HCEC 1CT (cell line): Measurements from ENCODE around the gene DNAJC28.
A peak's percentile ranks its signal among the peaks of the same experiment; 100 is the strongest.
"Not testable (repeated sequence)": the region's sequence is repeated elsewhere in the genome, so short reads cannot be mapped to it uniquely, and the experiment has no call there.

ENCODE experiments used
- DNase-seq: peaks from one replicate; pipeline ENCODE4 v3.0.0-alpha.2; 2017

Gene DNAJC28

DNA sequence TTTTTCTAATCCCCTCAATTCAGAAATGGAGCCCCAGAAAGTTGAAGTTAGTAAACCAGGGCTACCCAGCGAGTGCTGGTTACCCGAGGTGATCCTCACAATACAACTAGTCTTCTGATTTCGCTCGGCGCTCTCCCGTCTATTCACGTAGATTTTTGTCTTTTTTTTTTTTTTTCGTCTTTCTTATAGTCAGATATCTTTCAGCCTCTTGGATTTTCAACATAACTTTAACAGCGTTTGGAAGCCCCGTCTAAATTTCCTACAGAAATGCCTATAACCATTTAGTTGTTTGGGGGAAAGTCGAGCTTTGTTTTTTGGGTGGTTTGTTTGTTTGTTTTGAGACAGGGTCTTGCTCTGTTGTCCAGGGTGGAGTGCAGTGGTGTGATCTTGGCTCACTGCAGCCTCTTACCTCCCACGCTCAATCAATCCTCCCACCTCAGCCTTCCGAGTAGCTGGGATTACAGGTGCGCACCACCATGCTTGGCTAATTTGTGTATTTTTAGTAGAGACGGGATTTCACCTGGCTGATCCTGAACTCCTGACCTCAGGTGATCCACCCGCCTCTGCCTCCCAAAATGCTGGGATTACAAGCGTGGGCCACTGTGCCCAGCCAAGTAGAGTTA is 10.9 kb downstream of the DNAJC28 start:
- no peak for DNase-seq

GRCh38 chr21:33479679-33480480 is 11.6 kb downstream of the DNAJC28 start, which contains the start of gene TMEM50B:
TMEM50B (minus strand) TSS chr21:33479974; CDS start chr21:33468885, 11,089 bp downstream.
- DNase-seq, result peak; percentile 94

DNA sequence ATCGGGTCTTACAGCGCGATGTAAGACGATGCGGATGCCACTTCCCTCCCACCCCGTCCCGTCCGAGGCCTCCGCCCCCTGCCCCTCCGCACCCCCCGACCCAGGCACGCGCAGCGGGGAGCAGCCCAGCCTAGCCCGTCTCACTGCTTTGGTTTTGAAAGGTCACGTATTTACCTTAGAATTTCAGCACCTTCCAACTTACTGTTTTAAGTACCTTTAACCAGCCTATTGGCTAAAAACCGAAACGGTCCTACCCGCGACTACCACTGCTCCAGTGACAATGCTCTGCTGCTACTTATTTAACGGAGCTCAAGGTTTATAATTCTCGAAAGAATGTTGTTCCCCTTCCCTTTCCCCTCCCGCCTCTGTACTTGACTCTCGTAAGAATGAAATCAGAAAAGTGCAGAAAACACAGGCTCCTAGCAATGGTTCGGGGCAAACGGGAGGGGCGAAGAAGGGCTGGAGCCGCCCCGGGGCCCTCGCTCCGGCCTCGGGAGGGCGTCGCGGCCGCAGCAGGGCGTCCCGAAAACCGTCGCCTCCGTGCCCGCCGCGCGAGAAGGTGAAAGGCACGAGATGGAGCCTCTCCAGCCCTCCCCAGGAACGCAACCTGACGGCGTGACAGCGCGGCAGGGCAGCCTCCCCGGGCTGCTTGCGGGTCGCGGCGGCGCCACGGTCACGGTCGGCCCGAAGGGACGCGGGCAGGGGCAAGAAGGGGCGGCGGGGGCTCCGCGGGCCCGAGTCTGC is 12.4 kb downstream of the DNAJC28 start:
- peak; percentile 30 for DNase-seq

- DNase-seq, result no peak
Measured at GRCh38 chr21:33478182-33478581, 13.3 kb downstream of the DNAJC28 start.

DNA sequence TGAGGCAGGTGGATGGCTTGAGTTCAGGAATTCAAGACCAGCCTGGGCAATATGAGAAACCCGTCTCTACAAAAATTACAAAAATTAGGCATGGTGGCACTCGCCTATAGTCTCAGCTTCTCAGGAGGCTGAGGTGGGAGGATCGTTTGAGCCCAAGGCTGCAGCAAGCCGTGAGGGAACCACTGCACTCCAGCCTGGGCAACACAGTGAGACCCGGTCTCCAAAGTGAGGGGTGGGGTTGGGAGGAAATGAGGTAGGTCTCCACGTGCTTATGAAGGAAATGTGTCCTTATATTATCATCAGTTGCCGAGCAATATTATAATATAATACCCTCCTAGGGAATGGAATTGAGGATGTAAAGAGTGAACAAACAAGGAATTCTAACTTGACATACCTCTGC is 14.4 kb downstream of the DNAJC28 start:
- DNase-seq, result no peak

- no peak for DNase-seq
Measured at GRCh38 chr21:33473344-33473743, 18.2 kb downstream of the DNAJC28 start.

GRCh38 chr21:33470701-33471100 is 20.8 kb downstream of the DNAJC28 start:
- no peak for DNase-seq

DNA sequence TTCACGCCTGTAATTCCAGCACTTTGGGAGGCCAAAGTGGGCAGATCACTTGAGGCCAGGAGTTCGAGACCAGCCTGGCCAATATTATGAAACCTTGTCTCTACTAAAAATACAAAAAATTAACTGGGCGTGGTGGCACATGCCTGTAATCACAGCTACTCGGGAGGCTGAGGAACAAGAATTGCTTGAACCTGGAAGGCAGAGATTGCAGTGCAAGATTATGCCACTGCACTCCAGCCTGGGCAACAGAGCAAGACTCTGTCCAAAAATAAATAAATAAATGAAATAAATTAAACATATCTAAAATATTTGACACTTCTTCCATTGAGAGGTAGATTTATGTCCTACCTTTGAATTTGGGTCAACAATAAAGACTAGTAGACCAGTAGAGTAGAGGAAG is 22.3 kb downstream of the DNAJC28 start:
- DNase-seq, result not testable (repeated sequence)

- no peak for DNase-seq
Measured at GRCh38 chr21:33461538-33462250, 29.8 kb downstream of the DNAJC28 start.

- no peak for DNase-seq
Measured at GRCh38 chr21:33458861-33459260, 32.7 kb downstream of the DNAJC28 start.

DNA sequence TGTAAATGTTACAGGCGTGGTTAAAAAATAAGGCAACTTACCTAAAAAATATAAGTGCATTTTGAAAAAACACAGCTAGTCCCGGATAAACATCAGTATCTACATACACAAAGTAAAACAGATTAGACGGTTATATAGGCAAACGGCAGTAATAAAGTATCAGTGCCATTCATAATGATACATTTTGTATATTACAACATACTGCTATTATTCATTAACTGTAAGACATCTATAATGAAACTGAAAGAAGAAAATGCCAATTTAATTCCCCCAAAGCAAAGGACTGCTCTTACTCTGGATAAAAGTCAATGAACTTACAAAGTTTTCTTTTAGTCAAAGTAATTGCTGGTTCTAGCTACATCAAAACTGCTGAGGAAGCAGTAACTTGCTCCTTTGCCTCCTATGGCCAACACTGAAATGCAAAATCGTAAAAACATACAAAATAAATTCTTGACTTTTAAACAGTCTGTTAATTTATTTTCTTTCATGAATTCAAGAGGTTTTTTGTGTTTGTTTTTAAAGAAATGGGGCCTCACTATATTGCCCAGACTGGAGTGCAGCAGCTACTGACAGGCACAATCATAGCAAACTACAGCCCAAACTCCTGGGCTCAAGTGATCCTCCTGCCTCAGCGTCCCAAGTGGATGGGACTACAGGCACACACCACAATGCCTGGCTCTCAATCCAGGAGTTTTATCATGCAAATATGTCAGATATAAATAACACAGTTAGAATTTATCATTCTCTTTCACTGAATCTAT is 35.6 kb downstream of the DNAJC28 start:
- DNase-seq, result no peak

GRCh38 chr21:33452362-33452761 is 39.2 kb downstream of the DNAJC28 start:
- DNase-seq, result no peak

- peak; percentile 4 for DNase-seq
Measured at GRCh38 chr21:33451634-33452071, 39.9 kb downstream of the DNAJC28 start.

GRCh38 chr21:33449616-33450015 is 41.9 kb downstream of the DNAJC28 start:
- no peak for DNase-seq

DNA sequence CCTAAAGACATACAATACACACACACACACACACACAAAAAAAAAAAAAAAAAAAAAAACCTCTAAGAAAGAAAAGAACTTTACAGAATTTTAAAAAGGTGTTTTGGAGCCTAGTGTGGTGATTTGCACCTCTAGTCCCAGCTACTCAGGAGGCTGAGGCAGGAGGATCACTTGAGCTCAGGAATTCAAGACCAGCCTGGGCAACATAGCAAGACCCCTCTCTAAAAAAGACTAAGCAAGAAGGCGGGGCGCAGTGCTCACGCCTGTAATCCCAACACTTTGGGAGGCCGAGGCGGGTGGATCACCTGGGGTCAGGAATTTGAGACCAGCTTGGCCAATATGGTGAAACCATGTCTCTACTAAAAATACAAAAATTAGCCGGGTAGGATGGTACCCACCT is 44.9 kb downstream of the DNAJC28 start:
- DNase-seq, result not testable (repeated sequence)

DNA sequence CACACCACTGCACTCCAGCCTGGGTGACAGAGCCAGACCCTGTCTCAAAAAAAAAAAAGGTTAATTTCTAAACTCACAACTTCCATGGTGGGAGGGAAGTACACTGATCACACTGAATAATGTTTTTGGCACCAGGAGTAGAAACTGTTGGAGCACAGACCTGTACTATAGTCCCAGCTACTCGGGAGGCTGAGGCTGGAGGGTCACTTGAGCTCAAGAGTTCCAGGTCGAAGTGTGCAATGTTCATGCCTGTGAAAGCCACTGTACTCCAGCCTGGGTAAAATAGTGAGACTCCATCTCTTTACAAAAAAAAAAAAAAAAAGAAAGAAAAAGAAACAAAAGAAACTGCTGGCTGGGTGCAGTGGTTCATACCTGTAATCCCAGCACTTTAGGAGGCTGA is 47.0 kb downstream of the DNAJC28 start:
- DNase-seq, result no peak

- no peak for DNase-seq
Measured at GRCh38 chr21:33443194-33443593, 48.3 kb downstream of the DNAJC28 start.

GRCh38 chr21:33441489-33442477 is 49.7 kb downstream of the DNAJC28 start:
- peak; percentile 58 for DNase-seq
